Ramos (cell line): ENCODE data around the gene SLC22A9.
"Not testable (repeated sequence)": the region's sequence is repeated elsewhere in the genome, so short reads cannot be mapped to it uniquely, and the experiment has no call there.

Experiments
- in situ Hi-C: fragments of 300-500 bp; cut with MboI; formaldehyde crosslinking; loops from one replicate; pipeline ENCODE4 v1.14.3; 2022; ENCODE audit warnings: low sequenced_read_pairs; ENCODE audit not compliant: unreplicated experiment

Gene SLC22A9

DNA sequence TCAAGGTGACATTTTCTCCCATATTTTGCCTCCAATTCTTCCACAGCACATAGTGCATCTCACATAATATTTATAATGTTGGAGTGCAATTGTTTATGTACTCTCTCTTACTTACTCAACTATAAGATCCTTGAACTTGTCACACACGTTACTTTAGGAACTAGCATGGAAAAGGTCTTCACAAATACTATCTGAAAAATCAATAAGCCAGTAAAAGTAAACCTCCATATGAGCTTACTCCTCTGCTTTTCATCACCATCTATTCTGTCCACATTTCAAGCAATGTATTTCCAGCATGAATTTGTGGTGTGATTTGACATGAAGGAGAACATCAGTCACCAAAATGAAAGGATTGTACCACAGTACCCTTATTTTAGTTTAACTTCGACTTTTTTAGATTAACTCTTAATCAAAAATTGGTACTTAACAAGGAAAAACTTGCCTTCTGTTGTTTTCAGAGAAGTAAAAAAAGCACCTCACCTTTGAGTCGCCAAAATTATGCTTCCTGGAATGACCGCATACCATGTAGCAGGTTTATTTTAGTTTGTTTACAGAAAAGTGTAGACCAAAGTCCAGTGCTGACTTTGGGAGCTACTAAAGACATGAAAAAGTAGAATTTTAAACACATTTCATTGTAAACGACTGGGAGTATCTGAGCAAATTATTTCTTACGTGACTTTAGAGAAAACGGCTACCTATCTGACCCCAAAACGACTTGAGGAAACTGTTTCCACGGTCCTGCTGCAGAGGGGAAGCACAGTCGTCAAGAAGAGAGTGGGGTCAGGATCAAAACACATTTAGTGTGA lies at the start of gene SLC22A9:
Gene SLC22A9, plus strand, starts transcription at position 621 of the 806 bp plus-strand sequence. CDS start 272 bp downstream, outside the sequence.
- in situ Hi-C loops, result no loop called here

DNA sequence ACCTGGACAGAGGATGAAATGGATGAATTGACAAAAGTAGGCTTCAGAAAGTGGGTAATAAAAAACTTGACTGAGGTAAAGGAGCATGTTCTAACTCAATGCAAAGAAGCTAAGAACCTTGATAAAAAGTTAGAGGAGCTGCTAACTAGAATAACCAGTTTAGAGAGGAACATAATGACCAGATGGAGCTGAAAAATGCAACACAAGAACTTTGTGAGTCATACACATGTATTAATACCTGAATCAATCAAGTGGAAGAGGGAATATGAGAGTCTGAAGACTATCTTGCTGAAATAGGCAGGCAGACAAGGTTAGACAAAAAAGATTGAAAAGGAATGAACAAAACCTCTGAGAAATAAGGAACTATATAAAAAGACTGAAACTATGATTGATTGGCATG lies 47.9 kb upstream of the SLC22A9 start:
- in situ Hi-C loops, result no loop called here

- in situ Hi-C loops, result not testable (repeated sequence)
Observed at GRCh38 chr11:63335089-63335488, 34.5 kb upstream of the SLC22A9 start.

GRCh38 chr11:63337070-63337469 lies 32.5 kb upstream of the SLC22A9 start:
- in situ Hi-C loops, result no loop called here

DNA sequence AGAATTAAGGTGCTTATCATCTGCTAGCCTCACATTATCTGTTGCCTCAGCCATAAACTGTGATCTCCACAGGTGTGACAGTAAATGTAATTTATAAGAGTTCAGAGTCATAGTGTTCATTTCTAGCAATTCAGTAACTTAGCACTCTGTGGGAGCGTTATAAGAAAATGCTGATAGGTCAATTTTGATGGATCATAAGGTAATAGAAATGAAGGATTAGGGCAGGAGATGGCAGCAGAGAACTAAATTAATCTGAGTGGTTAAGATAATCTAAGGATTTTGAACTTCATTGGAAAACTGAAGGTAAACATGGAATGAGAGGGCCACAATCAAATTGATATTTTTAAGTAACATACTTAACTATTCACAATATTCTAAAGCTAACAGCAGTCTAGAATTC lies 26.5 kb upstream of the SLC22A9 start:
- in situ Hi-C loops, result no loop called here

- in situ Hi-C loops, result no loop called here
Observed at GRCh38 chr11:63352144-63352543, 17.4 kb upstream of the SLC22A9 start.

DNA sequence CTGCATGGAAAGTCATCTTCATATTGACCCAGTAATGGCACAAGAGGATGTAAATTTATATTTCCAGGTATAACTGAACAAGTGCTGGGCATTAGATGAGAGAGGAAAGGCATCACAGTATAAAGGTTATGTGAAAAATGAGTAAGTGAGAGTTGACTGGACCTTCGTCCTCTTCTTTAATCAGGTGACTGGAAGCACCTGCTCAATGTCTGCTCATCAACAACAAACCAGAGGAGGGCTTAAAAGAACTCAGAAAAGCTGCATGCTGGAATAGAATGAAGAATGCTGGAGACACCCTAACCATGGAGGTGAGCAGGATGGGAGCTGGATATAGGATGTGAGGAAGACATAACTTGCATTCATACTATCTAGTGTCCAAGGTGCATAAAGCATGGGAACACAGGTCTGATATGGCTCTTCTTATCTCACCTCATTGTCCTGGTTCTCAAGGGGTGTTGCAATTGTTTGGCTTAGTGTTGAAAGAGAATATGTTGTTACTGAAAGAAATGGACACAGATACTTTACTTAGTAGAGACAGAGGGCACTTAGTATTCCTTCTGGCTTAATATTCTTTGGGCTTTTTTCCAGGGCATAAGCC lies 7.3 kb upstream of the SLC22A9 start:
- in situ Hi-C loops, result no loop called here

DNA sequence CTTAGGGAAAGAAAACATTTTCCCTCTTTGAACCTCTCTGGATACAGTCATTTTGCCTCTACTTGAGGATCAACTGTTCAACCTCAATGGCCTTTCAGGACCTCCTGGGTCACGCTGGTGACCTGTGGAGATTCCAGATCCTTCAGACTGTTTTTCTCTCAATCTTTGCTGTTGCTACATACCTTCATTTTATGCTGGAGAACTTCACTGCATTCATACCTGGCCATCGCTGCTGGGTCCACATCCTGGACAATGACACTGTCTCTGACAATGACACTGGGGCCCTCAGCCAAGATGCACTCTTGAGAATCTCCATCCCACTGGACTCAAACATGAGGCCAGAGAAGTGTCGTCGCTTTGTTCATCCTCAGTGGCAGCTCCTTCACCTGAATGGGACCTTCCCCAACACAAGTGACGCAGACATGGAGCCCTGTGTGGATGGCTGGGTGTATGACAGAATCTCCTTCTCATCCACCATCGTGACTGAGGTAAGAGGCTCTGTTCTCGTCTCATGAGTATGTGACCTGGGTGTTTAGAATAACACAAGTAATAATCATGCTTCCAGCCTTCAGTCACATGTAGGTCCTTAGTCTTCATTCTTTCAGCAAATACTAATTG lies 495 bp downstream of the SLC22A9 start:
- in situ Hi-C loops, result no loop called here

- in situ Hi-C loops, result no loop called here
Observed at GRCh38 chr11:63371396-63371795, 1.8 kb downstream of the SLC22A9 start.

DNA sequence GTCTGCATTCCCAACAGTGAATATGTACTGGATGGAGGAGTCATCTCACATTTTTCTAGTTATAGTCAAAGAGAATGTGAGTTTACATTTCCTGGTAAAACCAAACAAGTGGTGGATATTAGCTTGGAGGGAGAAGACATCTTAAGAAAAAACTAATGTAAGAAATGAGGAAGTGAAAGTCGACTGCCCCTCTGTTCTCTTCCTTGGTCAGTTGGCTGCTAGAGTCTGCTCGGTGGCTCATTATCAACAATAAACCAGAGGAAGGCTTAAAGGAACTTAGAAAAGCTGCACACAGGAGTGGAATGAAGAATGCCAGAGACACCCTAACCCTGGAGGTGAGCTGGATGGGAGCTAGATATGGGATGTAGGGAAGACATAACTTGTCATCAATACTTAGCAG lies 5.8 kb downstream of the SLC22A9 start:
- in situ Hi-C loops, result no loop called here

GRCh38 chr11:63380130-63380529 lies 10.5 kb downstream of the SLC22A9 start:
- in situ Hi-C loops, result no loop called here

- in situ Hi-C loops, result no loop called here
Observed at GRCh38 chr11:63395697-63396096, 26.1 kb downstream of the SLC22A9 start.

DNA sequence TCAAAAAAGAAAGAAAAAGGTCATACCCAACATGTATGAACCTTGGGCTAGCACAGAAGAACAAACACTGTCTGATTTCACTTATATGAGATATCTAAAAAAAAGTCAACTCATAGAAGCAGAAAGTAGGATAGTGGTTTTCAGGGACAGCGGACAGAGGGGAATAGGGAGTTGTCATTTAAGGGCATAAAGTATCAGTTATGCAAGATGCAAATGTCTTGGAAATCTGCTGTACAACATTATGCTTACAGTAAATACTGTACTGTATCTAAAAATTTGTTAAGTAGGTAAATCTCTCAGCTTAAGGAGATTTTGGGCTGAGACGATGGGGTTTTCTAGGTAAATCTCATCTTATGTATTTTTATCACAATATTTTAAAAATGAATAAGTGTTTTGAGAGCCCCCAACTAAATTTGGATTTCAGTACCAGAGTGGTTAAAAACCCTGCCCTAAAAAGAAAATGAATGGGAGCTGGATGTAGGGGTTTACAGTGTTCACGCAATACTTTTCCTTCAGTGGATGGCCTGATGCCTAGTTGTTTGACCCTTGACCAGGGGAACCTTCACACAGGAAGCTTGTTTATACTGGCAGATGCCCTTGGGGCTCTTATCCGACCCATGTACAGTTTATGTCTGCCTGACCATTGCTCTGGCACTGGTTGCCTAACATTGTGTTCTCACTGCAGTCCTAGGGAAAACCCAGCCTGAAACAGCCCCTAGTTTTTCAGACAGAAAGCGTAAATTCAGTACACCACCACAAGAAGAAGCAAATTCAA lies 34.8 kb downstream of the SLC22A9 start:
- in situ Hi-C loops, result no loop called here

- in situ Hi-C loops, result no loop called here
Observed at GRCh38 chr11:63405114-63405513, 35.5 kb downstream of the SLC22A9 start.

GRCh38 chr11:63406458-63406857 lies 36.9 kb downstream of the SLC22A9 start:
- in situ Hi-C loops, result no loop called here

- in situ Hi-C loops, result no loop called here
Observed at GRCh38 chr11:63417174-63417852, 47.7 kb downstream of the SLC22A9 start.

GRCh38 chr11:63427971-63428508 lies 58.5 kb downstream of the SLC22A9 start:
- in situ Hi-C loops, result no loop called here

- in situ Hi-C loops, result not testable (repeated sequence)
Observed at GRCh38 chr11:63430731-63431130, 61.1 kb downstream of the SLC22A9 start.

- in situ Hi-C loops, result not testable (repeated sequence)
Observed at GRCh38 chr11:63435351-63435750, 65.8 kb downstream of the SLC22A9 start.

GRCh38 chr11:63435831-63436230 lies 66.2 kb downstream of the SLC22A9 start:
- in situ Hi-C loops, result not testable (repeated sequence)
